GM18868 (cell line): ENCODE data around the gene SH2B3.

Source experiments
- ATAC-seq: cut with Tn5 transposase; IDR thresholded peaks from one replicate; pipeline ENCODE4 v1.9.1; 2021; ENCODE audit warnings: mild to moderate bottlenecking, moderate library complexity; ENCODE audit not compliant: unreplicated experiment

Gene SH2B3

DNA sequence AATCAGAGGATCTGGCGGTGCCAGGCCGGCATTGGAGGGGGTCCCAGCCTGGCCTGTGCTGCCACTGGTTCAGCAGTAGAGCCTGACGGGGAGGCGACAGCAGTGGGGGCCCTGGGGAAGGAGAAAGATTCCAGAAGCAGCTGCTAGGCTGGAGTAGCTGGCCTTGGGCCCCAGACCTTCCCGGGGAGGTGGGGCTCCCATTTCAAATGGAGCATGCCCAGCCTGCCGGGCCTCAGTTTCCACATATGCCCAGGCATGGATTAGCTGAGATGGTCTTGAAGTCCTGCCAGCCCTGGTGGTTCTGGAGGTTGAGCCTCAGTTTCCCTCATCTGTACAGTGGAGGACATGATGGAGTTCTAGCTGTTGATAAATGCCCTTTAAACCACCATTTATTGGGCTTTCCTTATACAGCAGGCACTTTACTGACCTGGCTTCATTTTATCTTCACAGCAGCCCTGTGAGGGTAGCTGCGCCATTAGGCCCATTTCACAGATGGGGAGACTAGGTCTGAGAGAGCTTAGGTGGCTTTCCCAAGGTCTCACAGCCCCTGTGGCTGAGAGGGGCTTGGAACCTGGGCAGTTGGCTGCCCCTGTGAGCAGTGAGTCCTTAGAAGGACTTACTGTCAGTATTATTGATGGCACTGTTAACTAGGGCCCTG, 21.8 kb downstream of the SH2B3 start:
- no peak for ATAC-seq

DNA sequence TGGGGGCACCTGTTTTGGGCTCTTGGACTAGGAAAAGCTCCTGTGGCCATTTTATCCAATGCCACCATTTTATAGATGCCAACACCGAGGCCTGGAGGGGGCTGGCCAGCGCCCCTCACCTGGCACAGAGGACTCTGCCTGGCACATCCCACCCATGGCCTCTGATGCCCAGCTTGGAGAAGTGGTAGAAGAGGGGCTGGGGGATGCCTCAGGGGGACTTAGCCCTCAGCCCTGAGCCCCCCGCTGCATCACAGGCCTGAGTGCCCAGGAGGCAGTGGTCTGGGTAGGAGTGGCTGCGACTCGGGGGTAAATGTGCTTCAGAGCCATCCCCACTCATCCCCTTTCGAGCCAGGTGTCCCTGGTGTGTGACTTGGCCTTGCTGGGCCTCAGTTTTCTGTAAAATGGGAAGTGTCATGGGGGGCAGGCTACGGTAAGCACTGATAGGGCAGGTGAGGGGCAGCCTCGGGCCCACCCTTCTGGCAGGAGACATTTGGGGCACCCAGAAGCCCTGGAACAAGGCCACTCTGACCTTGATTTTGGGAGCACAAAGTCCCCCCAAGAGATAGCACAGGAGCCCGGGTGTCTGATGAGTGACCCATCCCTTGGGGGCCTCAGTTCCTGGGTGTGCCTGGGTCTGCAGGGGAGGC, 22.5 kb downstream of the SH2B3 start:
- ATAC-seq = no peak

DNA sequence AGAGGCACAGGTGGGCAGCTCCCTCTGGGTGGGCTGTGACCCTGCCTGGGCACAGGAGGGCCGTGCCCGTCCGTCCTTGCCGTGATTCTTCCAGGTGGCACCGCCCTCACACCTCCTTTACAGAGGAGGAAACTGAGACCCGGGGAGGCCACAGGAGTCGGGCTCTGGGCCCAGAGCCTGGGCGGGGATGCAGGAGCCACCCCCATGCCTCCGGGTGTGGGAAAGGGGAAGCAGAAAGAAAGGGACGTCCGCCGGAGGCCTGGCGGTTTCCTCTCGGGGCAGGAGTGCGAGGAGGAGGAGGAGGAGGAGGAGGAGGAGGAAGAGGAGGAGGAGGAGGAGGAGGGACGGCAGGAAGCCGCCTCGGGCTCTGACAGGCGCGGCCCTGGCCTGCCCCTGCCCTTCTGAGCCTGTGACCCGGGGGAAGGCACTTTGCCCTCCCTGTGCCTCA, 23.0 kb downstream of the SH2B3 start:
- no peak for ATAC-seq

DNA sequence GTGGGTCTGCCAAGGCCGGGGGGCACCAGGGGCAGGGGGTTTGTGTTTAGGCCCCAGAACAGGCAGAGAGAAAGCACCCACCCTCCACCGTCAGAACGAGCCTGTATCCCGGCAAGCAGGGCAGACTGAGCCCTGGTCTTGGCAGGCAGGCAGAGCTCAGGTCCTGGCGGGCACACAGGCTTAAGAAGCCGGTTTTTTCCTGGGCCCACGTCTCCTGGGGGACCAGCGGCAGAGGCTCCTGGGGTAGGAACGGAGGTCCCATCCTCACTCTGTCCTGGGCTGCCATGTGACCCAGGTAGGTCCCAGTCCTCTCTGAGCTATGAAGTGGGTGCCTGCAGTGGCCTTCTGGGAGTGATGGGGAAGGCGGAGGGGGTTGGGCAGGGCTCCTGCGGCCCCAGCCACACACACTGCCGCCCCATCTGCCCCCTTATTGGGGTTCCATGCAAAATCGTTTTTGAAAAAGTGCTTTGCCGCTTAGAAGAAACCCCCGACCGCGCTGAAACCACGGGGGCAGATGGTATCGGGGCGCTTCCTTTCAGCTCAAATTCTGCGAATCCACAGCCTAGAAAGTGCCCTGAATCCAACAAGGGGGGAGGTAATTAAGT, 24.2 kb downstream of the SH2B3 start:
- no peak for ATAC-seq

DNA sequence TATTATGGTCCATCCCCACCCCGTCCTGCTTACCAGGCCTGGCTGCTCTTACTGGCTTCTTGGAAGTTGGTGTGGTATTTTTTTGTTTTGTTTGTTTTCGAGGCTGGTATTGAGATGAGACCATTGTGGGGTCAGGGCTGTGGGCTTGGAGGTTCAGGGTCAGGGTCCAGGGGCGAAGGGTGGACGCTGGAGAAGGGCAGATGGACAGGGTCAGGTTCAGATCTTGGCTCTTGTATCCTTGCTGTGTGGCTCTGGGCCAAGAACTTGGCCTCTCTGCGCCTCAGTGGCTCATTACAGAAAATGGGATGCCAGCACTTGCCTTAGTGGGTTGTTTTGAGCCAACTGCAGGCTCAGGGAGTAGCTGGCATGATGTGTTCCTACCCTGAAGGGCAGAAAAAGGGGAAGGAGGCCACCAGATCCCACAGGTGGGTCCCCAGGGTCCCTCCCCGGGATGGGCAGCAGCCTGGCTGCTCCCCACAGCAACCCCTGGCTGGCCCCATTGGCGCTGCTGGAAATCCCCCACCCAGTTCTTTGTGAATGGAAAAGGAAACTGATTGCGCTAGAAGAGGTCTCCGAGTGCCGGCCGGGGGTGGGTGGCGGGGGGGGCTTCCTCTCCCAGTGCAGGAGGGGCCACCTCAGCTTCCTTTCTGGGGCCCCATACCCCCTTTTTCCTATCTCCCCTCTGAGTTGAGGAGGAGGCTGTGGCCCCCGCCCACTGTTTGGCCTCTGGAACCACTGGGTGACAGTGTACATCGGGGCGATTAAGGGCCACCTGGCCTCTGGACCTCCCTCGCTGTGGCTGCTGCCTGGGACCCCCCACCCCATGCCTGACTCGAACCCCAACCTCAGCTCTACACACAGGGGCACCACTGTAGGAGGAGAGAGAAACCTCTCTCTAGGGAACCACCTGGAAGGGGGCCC, 25.0 kb downstream of the SH2B3 start:
- no peak for ATAC-seq

DNA sequence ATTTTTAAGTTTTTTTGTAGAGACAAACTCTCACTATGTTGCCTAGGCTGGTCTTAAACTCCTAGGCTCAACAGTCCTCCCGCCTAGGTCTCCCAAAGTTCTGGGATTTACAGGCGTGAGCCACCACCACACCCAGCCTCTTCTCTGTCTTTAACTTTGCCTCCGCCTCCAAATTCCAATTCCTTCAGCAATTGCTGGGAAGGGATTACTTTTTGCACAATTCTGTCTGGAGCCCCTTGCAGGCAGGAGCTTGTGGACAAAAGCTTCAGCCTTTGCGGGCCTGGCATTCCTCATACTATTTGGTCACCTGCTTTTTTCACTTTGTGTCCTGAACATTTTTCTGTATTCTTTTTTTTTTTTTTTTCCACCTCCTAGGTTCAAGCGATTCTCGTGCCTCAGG, 26.0 kb downstream of the SH2B3 start:
- ATAC-seq = no peak

DNA sequence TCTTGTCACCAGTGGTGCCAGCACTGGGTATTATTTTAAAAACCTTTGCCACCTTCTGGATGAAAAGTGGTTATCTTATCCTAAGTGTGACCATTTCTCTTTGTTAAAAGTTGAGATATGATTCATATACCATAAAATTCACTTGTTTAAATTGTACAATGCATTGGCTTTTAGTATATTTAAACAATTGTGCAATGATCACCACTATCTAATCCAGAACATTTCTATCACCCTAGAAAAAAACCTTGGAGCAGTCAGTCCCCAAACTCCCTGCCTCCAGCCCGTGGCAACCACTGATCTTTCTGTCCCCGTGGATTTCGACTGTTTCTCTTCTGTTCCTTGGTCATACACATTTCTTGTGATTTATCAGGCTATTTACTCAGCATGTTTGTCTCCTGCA, 28.3 kb downstream of the SH2B3 start:
- ATAC-seq = no peak

DNA sequence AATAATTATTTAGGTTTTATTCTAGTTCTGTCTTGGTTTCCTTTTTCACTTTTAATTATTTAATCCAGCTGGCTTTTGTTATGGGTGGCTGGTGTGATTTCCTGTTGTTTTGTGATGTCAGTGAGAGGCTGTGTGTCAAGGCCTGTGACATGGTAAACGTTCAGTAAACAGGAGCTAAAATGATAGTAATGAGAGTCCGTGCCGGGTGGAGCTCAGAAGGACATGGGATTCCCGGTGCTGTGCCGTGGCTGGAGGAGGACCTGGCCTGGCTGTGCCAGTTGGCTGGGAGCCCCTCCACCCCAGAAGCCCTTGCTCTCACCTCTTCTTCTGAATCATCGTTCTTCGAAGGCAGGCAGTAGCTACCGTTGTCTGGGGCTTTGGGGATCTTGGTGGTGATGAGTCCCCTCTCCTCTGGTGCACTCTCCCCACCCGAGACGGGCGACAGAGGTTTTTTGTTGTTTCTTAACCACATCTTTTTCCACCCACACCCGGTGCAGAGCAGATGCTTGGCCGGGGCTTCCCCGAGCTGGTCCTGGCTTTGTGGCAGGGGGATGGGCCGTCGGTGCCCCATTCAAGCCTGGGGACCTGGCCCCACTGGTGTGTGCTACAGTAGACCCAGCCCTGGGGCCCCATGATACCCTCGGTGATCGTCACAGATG, 29.1 kb downstream of the SH2B3 start:
- ATAC-seq = peak; percentile 65

DNA sequence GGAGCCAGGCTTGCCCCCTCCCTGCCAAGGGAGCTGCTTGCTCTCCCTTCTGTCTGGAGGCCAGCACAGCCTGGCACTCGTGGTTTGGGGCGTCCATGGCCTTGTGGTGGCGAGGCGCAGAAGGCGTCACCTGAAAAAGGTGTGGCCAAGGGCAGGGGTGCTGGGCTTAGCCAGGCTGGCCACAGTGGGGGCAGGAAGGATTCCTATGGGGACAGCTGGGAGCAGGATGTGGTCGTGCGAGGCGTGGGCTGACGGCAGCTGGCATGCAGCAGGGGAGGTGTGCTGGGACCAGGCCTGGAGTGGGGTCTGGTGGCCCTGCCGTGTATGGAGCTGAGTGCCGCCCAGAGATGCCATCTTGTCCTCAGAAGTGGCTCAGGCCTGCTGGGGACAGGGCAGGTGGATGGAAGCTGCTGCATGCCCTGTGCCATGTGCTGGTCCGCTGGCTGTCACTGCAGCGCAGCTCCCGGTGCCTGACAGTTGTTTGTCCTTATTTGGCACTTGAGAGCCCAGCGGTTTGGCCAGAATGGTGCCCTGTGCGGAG, 30.0 kb downstream of the SH2B3 start:
- ATAC-seq = no peak

DNA sequence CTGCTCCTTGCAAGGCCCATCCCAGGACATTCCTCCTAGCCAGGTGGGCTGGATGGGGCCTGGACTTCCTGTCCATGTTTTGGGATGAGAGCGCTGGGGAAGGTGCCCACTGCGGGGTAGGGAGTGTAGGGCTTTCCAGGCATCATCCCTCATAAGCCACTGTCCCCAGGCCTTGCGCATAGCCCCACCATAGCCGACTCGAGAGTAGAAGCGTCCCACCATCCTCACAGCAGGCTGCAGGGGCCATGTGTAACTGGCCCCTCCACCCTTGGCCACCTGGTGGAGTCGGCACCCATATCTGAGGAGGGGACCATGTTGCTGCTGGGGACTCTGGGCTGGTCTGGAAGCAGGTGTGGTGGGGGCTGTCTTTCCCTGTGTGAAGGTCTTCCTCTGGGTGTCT, 30.5 kb downstream of the SH2B3 start:
- no peak for ATAC-seq

DNA sequence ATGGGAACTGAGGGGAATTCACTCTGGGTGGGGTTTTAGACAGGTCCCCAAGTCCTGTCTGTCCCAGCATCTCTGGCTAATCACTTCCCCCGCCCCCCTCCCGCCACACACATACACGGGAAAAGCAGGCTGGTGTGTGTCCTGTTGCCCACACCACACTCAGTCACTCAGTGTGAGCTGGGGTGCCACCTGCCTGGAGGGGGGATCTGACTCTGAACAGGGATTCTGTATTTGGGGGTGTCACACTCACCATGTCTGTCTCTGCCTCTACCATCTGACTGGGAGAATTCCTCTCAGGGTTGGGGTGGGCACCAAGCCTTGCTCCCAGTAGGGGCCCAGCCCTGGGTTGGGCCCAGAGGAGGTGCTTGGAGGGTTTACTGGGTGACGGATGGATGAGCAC, 31.1 kb downstream of the SH2B3 start:
- no peak for ATAC-seq

DNA sequence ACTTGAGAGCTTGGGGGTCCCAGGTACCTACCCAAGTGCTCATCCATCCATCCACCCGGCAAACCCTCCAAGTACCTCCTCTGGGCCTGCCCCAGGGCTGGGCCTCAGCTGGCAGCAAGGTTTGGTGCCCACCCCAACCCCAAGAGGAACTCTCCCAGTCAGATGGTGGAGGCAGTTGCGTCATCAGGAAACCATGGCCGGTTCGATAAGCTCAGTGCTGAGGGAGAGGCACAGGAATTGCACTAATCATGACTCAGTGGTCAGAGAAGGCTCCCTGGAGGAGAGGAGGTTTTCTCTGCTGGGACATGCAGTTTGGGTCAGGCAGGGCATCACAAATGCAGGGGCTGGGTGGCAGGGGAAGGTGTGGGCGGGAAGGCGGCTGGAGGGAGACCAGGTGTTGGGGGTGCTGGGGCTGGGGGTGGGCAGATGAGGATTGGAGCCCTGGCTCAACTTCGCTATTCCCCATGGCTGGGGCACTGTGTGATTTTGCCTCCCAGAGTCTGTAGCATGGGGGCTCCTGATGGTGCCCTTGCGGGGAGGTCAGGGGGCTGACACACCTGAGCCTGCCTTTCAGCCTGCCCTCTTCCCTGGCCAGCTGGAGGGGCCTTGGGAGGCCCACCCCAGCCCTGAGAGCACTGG, 32.2 kb downstream of the SH2B3 start:
- ATAC-seq = no peak

DNA sequence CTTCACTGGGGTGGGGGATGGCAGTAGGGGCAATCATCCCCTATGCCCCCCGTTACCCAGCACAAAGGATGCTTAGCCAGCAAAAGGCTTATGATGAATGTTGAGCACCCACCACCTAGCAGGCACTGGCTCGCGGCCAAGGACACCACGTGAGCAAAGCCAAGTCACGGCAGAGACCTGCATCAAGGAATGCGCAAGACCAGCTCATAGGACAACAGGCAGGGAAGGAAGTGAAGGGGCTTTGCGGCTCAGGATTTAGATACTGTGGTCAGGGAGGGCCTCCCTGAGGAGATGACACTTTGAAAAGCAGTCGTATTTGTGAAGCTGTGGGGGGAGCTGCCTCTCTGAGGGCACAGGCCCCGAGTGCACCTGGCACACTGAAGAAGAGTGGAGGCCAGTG, 32.8 kb downstream of the SH2B3 start:
- no peak for ATAC-seq

DNA sequence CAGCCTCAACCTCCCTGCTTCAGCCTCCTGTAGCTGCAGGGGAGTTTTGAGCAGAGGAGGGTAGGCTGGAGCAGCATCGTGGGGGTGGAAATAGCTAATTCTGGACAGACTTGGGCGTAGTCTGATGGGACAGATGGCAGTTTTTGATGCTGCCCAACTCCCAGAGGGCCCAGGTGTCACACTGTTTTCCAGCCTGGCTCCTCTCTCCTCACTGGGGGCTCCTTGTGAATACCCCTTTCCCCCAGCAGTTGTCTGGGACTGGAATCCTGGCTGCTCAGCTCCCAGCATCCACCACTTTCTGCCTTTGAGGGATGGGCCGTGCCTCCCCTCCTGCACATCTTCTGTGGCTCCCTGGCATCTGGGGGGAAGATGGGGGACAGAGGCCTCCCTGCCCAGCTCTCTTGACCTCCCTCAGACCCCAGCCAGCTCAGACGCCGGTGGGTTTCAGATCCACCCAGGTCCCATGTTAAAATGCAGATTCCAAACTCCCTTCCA, 34.0 kb downstream of the SH2B3 start:
- no peak for ATAC-seq

DNA sequence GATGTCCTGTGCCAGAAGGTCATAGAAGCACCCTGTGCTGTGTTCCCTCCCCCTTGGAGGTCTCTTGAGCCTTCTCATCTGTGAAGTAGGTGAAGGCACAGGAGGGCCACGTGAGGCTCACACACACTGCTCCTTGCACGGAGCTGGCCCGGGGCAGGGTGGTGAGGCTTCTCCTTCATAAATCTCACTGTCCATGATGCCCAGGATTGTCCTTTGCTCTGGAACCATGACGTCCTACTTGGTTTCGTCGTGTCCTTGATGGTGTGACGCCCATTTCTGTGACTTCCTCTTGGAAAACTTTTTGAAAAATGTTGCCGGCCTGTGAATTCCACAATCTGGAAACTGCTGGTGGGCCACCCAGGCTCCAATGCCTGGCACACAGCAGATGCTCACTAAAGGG, 34.4 kb downstream of the SH2B3 start:
- ATAC-seq = no peak

DNA sequence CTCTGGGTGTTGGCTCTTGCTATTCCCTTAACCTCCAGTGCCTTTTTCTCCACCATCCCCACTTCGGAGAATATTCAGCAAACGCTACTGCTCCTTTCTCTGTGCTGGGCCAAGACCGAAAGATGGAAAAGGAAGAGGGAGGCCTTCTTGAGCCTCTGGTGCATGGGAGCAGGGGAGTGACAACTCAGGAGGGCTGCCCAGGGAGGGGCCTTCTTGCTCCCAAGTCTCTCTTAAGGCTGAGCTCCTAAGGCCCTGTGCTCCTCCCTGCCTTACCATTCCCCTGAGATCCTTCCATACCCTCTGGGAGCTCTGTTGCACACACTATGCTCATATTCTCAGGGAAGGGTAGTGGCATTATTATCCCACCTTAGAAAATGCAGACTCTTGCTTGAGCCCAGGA, 34.9 kb downstream of the SH2B3 start:
- ATAC-seq = no peak

DNA sequence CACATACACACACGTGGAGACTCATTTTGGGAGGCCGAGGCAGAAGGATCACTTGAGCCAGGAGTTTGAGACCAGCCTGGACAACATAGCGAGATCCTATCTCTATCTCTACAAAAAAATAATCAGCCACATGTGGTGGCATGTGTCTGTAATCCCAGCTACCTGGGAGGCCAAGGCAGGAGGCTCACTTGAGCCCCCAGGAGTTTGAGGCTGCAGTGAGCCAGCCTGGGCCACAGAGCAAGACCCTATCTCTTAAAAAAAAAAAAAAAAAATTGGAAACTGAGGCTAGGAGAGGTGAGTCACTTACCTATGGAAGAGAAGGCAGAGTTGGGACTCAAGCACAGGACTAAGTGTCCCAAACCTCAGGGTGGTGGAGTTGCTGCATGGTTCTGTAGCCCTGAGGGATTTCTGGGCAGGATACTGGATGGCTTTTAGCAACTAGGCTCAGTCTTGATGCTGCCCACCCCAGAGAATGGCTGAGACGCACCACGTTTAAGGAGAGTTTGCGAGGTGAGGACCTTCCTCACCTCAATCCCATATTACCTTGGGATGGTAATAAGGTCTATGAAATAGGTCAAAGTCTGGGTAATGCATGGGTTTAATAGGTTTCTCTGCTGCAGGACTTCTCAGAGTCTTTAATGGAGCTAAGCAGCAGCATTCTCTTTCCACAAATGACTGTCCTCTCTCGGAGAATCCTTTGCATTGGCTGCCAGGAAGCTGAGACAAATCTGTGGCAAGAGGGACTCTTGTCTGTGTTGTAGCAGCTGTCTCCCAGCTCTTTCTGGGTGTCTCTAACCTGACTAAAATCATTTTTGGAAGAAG, 35.6 kb downstream of the SH2B3 start:
- ATAC-seq = no peak

DNA sequence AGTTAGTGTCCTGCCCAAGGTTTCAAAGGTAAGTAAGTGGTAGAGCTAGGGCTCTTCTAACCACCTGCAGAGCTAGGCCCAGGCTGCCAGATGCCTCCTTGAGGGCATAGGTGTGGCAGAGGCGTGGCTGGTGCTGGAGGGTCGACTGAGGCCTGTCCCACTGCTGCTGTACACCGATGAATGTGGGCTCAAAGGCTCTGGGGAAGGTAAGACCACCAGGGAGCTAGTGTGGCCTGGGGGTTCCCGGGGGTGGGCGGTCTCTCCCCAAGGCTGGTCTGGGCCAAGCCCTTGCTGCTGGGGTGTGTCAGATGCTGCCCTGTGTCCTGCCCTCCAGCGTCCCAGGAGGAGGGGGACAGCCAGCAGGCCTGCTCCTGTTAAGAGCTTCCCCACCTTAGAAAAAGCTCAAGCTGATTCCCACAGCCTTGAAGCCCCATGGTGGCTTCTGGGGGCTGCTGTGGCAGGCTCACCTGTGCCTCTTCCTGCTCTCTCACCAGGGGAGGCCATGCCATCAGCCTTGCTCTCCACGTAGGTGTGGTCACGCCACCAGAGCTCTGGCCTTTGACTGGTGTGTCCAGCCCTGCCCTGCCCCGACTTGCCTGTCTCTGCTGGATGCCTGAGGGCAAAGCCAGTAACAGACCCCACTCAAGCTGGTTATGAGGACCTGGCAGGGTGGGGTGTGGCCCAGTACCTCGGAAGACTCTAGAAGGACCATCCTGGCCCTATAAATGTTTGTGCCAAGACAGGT, 36.8 kb downstream of the SH2B3 start:
- no peak for ATAC-seq
